HTR-8/SVneo (cell line): Measurements from ENCODE around the gene NEO1.

ENCODE experiments used
- DNase-seq: peaks from one replicate; pipeline ENCODE4 v3.0.0; 2011; ENCODE audit warnings: low spot score, mixed read lengths; ENCODE audit not compliant: insufficient read length
- FAIRE-seq: peaks from 2 replicates; lab custom pipeline; 2011; peaks lifted over from hg19 to GRCh38; lab: Jason Lieb, UNC

Gene NEO1

DNA sequence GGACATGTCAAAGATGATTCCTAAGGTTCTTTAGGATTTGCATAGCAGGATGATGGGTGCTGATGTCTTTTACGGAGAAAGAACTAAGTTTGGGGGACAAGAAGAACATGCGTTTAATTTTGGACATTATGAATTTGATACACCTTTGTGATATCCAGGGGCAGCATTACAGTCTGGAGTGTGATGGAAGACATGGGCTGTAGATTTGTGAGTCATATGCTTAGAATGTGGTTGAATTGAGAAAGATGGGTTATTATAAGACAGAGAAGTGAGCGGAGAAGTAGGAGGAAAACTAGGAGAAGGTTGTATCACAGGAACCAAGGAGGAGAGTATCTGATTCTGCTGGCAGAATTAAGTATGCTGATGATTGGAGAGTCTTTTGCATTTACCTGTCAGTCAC, 20.6 kb downstream of the NEO1 start:
- DNase-seq (no peak), FAIRE-seq (peak; percentile 88)

DNA sequence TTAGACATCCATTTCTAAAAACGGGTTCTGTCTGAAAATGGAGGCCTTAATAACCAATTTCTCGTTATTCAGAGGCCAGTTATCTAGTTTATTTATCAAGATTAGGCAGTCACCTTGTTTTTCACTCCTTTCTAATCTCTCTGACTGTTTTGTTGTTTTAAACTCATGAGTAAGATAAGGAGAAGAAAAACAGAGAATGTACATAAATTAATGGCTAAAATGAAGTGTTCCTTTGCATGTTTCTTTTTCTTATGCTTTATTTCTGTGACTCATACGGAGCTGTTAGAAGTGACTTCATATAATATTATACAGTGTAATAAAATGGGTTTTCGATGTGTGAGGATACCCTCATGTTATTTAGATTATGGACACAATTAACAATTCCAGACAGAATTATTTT, 22.0 kb downstream of the NEO1 start:
- DNase-seq (no peak), FAIRE-seq (peak; percentile 40)

DNA sequence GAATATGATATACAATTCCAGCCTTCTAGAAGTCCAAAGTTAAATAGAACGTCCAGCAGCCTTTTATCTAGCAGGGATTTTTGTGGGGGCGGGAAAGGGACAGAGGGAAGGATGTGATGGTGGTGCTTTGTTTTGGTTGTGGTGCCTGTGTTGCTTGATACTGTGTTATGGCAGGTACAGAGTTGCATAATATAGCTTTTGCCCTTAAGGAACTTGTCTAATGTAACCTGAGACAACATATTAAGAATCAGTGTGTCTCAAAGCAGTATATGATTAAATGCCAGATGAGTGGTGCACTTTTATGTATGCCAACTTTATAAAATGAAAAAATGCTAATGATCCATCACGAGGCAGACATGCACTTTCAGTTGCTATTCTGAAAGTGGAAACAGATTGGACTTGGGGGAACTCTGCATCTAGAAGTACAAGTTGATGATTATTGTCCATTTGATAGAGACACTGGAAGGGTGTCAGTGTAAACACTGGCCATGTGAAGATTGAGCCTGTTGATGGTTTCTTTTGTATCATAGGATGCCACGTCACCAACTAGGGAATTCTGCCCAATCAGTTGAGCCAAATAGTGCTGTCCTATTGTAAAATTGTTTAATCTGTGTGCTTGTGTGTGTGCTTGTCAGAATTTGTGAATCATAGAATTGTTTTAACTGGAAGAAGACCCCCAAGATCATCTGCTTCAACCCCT, 23.0 kb downstream of the NEO1 start:
- FAIRE-seq (peak; percentile 90), DNase-seq (no peak)

DNA sequence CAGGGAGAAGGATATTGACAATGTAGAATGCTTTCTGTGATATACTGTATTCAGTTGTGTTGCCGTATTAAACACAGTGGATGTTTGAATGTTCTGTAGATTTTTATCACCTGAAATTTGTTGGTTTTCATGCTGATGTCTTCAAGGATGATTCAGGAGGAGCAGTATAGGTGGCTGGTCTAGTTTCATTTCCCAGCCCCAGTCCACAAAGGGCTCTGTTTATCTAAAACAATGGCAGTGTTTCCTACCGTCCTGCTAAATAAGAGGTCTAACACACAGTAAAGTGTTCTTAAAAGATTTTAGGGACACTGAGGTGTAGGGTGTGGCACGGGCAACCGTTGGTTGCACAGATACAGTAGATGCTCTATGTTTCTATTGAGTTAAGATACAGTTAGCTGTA, 26.0 kb downstream of the NEO1 start:
- DNase-seq = no peak
- peak; percentile 49 for FAIRE-seq

DNA sequence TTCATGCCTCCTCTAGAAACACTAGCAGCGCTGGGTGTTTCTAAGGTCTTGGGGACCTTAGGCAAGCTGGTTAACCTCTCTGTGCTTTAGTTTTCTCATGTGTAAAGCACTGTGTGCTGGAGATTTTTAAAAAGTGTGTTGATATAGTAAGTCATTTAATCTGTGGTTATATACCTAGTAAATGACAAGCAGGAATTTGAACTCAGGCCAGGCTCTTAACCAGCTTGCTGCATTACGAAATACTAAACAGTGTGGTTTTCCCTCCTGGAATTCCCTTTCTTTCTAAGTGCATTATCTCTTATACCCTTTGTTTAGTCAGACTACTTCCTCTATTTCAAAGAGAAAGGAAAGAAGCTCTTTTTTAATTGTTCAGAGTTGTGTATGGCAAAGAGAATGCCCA, 26.5 kb downstream of the NEO1 start:
- DNase-seq = peak; percentile 44
- FAIRE-seq = peak; percentile 71

DNA sequence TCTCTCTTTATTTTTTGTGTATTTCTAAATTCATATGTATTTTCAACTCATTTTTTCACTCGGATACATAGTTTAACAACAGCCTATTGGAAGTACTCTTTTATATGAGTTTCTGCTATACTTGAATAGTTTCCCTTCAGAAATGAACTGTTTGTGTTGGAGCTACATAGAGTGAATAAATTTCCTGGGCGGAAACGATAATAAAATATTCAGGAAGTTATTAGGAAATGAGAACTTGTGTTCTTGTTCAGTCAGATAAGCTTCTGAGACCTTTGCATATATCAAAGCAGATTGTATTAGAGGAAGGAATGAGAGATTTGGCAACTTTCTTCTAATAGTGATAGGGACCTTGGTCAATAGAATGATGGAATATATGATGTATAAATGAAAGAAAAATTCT, 27.3 kb downstream of the NEO1 start:
- FAIRE-seq (no peak), DNase-seq (no peak)

DNA sequence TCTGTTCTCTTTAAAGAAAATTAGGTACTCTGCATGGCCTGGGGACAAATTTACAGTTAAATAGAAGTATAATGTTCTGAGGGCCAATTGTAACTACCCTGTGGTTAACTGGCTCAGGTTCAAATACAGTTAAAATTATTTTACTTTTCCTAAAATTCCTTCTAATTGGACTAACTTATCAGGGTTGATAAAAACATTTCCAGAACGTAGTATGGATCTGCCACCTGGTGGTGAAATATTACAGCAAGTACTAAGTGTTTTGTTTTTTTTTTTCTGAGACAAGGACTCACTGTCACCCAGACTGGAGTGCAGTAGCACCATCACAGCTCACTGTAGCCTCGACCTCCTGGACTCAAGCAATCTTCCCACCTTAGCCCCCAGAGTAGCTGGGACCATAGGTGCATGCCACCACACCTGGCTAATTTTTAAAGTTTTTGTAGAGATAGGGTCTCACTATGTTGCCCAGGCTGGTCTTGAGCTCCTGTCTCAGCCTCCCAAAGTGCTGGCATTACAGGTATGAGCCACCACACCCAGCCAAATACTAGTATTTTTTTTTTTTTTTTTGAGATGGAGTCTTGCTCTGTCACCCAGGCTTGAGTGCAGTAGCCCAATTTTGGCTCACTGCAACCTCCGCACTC, 29.2 kb downstream of the NEO1 start:
- no peak for FAIRE-seq
- peak; percentile 31 for DNase-seq

DNA sequence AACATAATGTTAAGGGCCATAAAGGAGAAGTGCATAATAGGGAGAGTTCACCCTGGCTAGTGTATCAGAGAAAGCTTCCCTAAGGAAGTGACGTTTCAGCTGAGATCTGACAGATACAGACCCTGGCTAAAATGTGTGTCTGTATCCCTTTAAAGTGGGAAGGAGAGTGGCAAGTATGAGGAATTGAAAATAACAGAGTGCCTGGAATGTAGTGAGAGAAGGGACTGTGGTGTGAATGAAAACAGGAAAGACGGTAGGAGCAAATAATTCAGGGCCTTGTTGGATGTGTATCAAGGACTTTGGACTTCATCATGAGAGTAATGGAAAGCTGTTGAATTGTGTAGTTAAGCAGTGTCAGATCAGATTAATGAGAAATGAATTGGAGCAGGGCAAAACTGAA, 30.5 kb downstream of the NEO1 start:
- DNase-seq (no peak), FAIRE-seq (peak; percentile 78)

DNA sequence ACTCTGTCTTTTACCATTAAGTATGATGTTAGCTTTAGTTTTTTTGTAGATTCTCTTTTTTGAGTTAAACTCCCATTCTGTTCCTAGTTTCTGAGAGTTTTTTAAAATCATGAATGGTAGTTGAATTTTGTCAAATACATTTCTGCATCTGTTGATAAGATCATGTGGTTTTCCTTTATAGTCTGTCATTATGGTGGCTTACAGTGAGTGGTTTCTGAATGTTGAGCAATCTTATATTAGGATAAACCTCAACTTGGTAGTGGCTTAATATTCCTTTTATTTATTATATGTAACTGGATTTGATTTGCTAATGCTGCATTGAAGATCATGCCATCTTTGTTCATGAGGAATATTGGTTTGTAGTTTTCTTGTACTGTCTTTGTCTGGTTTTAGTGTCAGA, 34.8 kb downstream of the NEO1 start:
- no peak for DNase-seq
- FAIRE-seq = peak; percentile 31

DNA sequence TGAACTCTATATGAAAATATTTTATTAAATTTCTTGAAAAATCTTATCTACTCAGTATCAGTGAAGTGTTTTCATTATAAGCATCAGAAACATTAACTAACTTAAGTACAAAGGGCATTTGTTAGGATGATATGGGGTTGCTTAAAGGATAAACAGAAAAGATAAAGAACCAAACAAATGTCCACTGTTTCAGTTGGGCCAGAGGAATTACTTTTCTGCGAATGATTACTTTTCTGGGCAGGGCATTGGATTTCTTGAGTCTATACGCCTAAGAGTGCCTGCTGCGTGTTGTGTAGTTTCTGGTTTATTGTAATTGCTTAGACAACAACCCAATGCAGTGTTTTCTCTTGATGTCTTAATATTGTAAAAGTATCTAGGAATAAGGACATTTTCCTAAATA, 52.8 kb downstream of the NEO1 start:
- DNase-seq (no peak), FAIRE-seq (no peak)

DNA sequence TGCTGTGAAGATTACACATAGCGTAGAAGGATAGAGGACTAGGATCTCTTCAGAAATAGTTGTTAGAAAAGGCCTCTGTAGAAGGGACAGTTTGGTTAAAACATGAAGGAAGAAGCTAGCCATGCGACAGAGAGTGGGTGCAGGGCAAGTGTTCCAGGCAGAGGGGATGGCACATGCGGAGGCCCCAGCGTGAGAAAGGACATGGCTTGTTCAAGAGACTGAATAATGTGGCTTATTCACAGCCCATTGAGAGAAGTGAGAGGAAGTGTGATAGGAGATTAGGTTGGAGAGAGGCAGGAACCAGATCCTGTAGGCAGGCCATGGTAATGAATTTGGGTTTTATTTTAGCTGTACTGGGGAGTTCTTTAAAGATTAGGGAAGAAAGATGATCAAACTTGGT, 56.4 kb downstream of the NEO1 start:
- DNase-seq (no peak), FAIRE-seq (peak; percentile 36)

DNA sequence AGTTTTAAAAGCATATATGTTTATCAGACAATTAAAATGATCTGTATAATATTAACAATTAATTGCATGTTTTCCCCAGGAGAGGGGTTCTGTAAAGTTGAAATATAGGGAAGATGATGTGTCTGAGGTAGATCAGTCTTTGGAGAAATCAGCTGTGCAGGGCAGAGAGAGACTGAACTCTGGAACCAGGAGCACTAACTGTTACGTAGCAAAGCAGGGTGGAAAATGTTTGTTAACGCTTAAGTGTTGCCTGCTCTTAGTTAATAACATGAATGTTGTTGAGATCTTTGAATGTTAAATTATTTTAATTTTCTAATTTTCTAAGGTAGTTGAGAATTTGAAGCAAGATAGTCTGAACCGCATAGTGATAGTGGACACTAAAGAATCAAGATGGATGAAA, 57.5 kb downstream of the NEO1 start:
- DNase-seq = no peak
- peak; percentile 62 for FAIRE-seq

DNA sequence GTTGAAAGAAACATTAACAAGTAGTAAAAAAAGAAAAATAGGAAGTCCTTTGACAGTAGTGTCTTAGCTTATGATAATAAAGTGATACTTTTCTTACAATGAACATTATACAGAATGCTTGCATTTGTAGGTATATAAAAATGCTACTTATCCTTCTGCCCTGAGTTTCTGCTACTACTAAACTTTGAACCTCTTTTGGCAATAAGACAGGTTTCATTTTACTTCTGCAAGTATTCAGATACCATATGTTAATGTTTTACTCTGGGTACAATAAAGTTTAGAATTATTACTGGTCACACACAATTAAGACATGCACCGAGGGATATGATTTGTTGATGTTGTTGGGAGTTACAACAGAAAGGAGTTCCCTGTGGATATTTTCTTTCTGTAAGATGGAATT, 57.9 kb downstream of the NEO1 start:
- no peak for DNase-seq
- FAIRE-seq = peak; percentile 88

DNA sequence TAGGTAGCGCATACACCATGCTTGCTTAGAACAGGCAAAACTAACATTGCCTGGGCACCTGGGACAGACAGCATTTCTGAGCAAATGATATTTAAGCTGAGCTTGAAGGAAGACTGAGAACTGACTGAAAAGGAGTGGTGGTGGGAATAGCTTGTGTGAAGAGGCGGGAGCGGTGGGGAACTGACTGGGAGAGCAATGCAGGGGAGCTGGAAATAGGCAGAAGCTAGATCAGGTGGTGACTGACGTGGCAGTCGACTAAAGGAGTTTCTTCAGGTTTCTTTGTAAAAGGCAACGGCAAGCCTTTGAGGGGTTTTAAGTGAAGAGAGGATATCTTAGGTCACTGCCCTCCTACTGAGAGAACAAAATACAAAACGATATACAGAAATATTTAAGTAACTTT, 61.8 kb downstream of the NEO1 start:
- DNase-seq (no peak), FAIRE-seq (peak; percentile 51)

DNA sequence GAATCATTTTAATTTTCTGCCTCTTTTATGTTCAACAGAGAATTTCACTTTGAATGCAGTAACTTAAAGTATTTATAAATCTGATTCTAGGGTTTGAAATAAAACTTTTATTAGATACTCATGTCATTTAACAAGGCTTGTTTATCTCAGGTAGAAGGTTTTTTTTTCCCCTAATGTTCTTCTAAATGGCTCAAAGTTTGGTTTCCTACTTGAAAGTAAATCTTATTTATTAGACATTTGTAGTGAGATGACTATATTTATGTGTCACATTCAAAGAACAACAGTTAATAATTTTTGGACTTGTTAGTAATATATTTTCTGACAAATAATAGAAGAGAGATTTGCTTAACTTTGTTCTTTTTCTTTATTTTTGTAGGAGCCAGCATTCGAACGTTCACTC, 63.9 kb downstream of the NEO1 start:
- DNase-seq (no peak), FAIRE-seq (no peak)

DNA sequence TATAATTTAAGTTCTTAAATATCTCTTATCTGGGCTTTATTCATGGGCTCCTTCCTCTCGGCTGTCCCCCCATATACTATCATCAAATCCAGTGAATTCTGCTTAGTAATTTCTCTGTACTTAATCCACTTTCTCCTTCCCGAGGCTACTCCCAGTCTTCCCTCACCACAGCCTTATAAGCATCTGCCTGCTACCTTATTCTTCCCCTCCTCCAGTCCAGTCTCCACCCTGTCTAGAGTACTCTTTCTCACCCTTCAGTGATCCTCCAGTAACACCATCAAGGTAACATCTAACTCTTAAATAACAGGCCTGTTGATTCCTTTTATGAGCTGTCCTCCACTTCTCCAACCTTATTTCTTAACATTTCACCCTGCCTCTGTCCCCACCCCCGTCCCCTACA, 65.8 kb downstream of the NEO1 start:
- FAIRE-seq (peak; percentile 69), DNase-seq (no peak)

DNA sequence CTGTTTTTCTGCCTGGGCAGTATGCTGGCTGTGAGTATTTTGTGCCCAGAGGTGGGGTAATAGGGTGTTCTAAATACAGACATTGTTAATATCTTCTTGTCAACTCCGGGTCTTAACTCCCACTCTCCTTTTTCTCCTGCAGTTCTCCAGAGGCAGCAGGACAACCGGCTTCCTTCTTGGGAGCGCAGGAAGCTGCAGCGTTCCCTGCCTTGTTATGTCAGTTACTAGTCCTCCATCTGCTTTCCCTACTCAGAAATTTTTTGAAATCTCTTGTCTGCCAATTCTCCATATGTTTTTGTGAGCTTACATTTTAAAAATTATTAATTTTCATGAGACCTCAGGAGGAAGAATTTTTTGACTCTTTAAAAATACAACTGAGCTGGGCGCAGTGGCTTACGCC, 67.2 kb downstream of the NEO1 start:
- FAIRE-seq (no peak), DNase-seq (no peak)

DNA sequence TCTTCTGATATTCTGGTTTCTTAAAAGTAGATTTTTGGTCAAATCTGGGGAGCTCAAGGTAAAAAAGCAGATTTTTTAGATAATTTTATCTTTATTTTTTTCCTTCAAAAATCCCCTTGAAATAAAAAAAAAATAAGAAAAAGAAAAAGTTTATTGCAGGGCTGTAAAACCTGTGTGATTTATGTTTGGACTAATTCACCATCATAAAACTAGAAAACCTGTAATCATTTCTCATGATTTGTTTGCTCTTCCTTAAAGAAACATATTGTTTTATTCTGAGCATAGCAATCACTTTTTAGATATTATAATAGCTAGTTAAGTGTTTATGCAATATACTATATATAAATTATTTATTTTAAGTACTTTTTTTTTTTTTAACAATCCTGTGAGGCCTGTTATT, 68.0 kb downstream of the NEO1 start:
- FAIRE-seq (no peak), DNase-seq (no peak)

DNA sequence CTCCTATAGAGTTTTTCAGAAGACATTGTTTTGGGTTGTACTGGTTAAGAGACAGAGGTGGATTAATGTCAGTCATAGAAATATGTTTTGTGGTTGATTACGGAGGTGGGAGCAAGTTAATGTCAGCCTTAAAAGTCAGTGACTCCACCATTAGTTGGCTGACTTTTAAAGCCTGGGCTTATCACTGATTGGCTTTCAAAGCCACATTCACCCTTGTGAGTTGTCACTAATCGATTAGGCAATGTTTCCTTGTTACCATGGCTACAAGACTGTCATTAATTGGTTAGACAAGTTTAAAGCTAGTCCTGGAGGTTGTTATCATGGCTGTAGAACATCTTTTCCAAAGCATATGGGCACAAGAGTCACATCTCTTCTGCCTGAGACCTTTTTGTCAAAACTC, 73.0 kb downstream of the NEO1 start:
- FAIRE-seq (peak; percentile 83), DNase-seq (no peak)

DNA sequence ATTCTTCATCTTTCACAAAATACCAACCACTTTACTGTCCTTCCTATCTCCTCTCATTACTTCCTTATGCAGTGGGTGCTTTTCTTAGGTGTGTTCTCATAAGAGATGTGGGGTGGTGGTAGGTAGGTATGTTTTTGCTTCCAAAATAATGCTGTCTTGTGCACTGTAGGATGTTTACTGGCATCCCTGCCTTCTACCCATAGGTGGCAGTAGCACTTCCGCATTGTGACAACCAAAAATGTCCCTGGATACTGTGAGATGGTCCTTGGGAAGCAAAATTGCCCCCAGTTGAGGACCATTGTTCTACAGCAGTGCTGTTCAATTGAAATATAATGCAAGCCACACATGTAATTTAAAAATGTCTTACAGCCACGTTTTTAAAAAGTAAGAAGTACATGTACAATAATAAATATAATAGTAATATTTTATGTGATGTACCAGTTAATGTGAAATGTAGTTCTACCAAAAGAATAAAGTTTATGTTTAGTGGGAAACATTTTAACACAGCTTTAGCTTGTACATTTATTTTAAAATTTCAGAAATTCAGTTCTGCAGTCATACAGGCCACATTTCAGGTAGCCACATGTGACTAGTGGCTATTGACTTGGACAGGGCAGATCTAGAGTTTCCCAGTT, 75.2 kb downstream of the NEO1 start:
- DNase-seq = peak; percentile 40
- FAIRE-seq = peak; percentile 98

DNA sequence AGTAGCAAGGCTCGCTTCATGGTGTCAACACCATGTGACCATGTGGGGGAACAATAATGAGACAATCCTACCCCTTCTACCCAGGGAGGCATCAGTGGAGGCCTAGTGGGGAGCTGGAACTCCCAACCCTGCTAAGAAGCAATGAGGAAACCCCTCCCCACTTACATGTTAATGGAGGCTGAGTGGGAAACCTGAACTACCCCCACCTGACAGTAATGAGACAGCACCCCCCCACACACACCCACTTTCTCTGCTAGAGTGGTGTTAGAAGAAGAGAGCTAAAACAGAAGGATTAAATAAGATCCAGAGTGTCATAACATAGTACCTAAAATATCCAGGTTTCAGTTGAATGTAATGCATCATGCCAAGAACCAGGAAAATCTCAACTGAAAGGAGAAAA, 78.6 kb downstream of the NEO1 start:
- no peak for DNase-seq
- FAIRE-seq = no peak

DNA sequence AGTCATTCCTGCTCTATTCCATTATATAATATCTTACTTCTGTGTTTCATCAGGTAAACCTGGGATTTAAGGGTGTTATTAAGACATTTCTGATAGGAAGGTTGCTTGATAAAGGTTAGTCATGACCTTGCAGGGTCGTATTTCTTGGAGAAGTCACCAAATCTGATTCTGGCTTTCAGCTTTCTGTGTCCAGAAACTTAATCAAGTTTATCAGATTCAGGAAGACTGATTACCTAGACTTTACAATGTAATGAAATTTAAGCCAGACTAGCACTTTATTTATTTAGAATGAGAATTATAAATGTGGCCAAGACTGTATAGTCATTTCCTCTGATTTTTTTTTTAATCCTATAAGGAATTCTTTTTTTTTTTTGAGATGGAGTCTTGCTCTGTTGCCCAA, 81.9 kb downstream of the NEO1 start:
- FAIRE-seq = no peak
- DNase-seq = no peak
